HG03196 (cell line): ENCODE measurements around the gene EFCAB6.

Experiments used
- ATAC-seq: cut with Tn5 transposase; IDR thresholded peaks from one replicate; pipeline ENCODE4 v1.9.1; 2021; ENCODE audit not compliant: unreplicated experiment

EFCAB6 gene, protein sequence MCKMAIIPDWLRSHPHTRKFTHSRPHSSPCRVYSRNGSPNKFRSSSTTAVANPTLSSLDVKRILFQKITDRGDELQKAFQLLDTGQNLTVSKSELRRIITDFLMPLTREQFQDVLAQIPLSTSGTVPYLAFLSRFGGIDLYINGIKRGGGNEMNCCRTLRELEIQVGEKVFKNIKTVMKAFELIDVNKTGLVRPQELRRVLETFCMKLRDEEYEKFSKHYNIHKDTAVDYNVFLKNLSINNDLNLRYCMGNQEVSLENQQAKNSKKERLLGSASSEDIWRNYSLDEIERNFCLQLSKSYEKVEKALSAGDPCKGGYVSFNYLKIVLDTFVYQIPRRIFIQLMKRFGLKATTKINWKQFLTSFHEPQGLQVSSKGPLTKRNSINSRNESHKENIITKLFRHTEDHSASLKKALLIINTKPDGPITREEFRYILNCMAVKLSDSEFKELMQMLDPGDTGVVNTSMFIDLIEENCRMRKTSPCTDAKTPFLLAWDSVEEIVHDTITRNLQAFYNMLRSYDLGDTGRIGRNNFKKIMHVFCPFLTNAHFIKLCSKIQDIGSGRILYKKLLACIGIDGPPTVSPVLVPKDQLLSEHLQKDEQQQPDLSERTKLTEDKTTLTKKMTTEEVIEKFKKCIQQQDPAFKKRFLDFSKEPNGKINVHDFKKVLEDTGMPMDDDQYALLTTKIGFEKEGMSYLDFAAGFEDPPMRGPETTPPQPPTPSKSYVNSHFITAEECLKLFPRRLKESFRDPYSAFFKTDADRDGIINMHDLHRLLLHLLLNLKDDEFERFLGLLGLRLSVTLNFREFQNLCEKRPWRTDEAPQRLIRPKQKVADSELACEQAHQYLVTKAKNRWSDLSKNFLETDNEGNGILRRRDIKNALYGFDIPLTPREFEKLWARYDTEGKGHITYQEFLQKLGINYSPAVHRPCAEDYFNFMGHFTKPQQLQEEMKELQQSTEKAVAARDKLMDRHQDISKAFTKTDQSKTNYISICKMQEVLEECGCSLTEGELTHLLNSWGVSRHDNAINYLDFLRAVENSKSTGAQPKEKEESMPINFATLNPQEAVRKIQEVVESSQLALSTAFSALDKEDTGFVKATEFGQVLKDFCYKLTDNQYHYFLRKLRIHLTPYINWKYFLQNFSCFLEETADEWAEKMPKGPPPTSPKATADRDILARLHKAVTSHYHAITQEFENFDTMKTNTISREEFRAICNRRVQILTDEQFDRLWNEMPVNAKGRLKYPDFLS (N-terminal part only)

GRCh38 chr22:43812149-43812842, at the start of gene EFCAB6:
Gene EFCAB6 (minus strand): TSS chr22:43812305. CDS start chr22:43782318, 29,987 bp downstream.
- ATAC-seq, result peak; percentile 83

DNA sequence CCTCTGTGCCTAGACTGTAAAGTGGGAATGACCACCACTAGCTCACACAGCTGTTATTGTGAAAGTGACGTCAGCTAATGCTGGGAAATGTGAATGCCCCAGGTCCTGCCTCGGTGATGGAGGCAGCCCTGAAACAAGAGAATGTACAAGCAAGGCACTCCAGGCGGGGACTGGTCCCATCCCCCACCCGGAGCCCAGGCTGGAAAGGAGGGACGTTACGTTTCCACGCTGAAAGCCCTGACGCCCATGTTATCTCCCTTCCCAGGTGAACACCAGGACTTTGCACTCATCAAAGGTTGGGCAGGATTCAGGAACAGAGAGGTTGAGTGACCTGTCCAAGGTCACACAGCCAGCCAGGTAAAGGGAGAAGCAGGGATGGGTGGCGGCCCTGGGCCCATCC, 49.4 kb upstream of the EFCAB6 start:
- no peak for ATAC-seq

GRCh38 chr22:43860831-43861230, 48.7 kb upstream of the EFCAB6 start:
- ATAC-seq, result no peak

- ATAC-seq, result no peak
Observed at GRCh38 chr22:43860126-43860525, 48.0 kb upstream of the EFCAB6 start.

- no peak for ATAC-seq
Observed at GRCh38 chr22:43859621-43860020, 47.5 kb upstream of the EFCAB6 start.

GRCh38 chr22:43859176-43859575, 47.1 kb upstream of the EFCAB6 start:
- no peak for ATAC-seq

- no peak for ATAC-seq
Observed at GRCh38 chr22:43858156-43858895, 46.2 kb upstream of the EFCAB6 start.

- ATAC-seq, result no peak
Observed at GRCh38 chr22:43857367-43857766, 45.3 kb upstream of the EFCAB6 start.

GRCh38 chr22:43855431-43855830, 43.3 kb upstream of the EFCAB6 start:
- no peak for ATAC-seq

DNA sequence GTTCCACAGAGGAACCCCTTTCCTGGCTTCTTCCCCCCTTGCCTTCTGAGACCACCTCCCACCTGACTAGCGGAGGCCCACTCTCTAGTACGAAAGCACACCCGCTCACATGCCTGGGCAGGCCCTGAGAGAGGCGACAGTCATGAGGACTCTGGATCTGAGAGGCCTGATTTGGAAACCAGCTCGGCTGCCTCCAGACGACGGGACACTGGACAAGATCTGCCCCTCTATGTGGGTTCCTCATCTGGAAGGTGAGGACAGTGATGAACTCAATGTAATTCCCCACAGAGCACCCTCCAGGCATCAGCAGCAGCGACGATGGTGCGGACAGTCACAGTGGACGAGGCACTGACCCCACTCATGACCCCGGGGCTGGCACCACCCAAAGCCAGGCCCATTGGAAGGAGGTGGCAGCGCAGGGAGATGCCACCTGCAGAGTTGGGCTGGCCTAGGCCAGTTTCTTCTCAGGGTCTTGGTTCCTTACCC, 42.7 kb upstream of the EFCAB6 start:
- ATAC-seq, result no peak

- ATAC-seq, result no peak
Observed at GRCh38 chr22:43854121-43854785, 42.1 kb upstream of the EFCAB6 start.

GRCh38 chr22:43853328-43853931, 41.3 kb upstream of the EFCAB6 start:
- ATAC-seq, result no peak

DNA sequence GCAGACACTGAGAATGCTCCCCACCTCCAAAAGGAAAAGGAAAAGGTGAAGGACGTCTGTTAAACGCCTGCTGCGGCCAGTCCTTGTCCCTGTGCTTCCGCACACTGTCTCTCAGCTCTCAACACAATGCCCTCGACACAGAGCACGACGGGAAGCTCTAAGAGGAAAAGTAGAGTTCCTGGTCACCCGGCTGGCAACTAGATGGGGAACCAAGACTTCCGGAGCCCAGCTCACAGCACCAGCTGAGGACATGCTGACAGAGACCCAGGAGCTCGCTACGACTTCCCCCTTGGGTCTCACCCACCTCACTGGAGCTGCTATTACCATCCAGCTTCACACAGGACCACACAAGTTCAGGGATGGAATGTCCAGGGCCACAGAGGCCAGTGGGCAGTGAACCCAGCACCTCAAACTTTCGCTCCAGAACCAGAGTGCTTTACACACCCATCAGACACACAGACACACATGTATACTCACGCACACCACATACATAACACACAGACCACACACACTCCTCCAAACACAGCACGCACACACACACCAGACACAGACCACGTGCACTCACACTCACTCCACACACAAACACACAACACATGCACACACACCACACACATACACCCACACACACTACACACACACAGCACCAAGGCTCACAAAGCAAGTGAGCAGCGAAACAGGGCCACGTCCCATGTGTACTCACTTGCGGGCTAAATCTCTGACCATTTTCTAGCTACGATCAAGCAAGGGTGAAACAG, 40.6 kb upstream of the EFCAB6 start:
- ATAC-seq, result no peak

- ATAC-seq, result no peak
Observed at GRCh38 chr22:43851979-43852307, 39.8 kb upstream of the EFCAB6 start.

DNA sequence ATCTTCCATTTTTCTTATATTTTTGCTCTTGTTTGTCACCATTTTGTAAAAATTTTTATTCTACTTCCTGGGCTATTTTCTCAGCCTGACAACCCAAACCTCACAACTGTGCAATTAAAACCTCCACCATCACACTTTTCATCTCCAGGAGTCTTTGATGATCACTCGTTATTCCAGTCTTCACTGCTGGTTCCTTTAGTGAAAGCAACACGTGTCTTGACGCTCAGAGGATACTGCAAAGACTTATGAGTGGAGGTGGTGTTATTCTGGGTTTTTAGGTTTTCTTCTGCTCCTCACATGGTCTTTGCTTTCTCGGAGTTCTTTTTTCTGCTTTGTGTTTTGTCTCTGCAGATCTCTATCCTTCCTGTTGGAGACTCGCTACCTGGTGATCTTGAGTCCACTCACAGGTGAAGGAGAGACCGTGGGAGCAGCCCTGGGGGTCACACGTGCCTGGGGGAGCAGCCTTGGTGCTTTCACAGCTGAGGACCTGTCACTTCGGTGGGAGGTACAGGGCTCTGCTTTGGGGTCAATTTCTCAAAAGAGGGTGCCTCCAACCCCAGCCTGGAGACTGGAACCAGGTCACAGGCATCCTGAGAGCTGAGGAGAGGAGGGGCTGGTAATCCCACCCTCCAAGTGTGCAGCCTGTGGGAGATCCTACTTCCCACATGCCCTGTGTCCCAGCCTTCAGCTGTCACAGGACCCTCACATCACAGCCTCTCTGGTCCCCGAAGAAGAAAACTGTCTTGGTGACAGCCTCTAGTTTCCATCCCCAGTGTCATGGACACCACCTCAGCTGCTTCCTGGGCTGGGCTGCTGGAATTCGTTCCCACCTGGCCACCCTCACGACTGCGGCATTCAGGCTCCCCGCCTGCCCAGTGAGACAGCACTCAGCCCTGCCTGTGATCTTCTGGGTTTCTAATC, 39.2 kb upstream of the EFCAB6 start:
- ATAC-seq, result no peak

DNA sequence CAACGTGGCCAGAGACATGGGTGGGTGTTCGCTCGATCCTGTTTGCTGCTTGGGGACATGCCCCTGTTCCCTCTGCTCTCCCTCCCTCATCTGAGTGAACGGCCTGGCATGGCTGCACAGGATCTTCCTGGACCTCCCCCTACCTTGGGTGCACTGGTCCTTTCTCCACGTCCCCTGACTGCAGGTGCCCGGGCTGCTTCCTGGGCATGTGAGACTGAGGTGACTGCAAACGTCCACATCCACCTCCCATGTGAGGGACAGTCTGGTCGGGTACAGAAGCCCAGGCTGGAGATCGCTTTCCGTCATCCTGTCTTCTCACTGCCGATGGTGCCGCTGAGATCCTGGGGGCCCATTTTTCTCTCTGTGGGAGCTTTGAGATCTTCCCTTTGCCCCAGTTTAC, 38.4 kb upstream of the EFCAB6 start:
- ATAC-seq, result no peak

GRCh38 chr22:43849731-43850130, 37.6 kb upstream of the EFCAB6 start:
- no peak for ATAC-seq
